ENCODE data around the gene ZNF578. TPM values are rescaled to one million over a fixed set of nuclear protein-coding genes. Genes with fewer than 3 reads are reported as not detected.
"Not testable (repeated sequence)": the region's sequence is repeated elsewhere in the genome, so short reads cannot be mapped to it uniquely, and the experiment has no call there.

ZNF578 gene
- total RNA-seq, 3 donors from 2014 or later: 1.3 to 3.7 (median 1.4) TPM

GRCh38 chr19:52518646-52519045, 65.3 kb downstream of the ZNF578 start:
- TF ChIP-seq POLR2AphosphoS5 (IDR thresholded peaks at IDR 0.05) (no peak), POLR2A (IDR thresholded peaks at IDR 0.05) (no peak), CTCF (IDR thresholded peaks at IDR 0.05) (no peak)
- Histone ChIP-seq H3K9me3 (peaks cover 11 to 25% of the 10 kb centered on the region in 2 donors), H3K4me1 (no peaks in the 10 kb centered on the region), H3K27me3 (no peaks in the 10 kb centered on the region), H3K27ac (no peak overlapping the region), H3K4me3 (no peak overlapping the region), H3K36me3 (no peaks in the 10 kb centered on the region)
- DNase-seq (ENCODE audit: low spot score in 2 of 2): no peak
- intact Hi-C loops (cut with DNase I; ENCODE audit: low total_unique reads): no loop called here

- H3K4me1 ChIP-seq; DNase-seq (ENCODE audit: low spot score in 2 of 2); H3K36me3 ChIP-seq; H3K4me3 ChIP-seq; intact Hi-C loops (cut with DNase I; ENCODE audit: low total_unique reads); H3K27ac ChIP-seq; H3K27me3 ChIP-seq: not testable (repeated sequence)
- H3K9me3 ChIP-seq: peaks cover 8 to 19% of the 10 kb centered on the region in 2 donors
Observed at GRCh38 chr19:52519175-52519574, 65.8 kb downstream of the ZNF578 start.

- intact Hi-C loops (cut with DNase I; ENCODE audit: low total_unique reads): no loop called here
- H3K36me3 ChIP-seq: no peaks in the 10 kb centered on the region
- DNase-seq (ENCODE audit: low spot score in 2 of 2): no peak
- H3K4me1 ChIP-seq: no peaks in the 10 kb centered on the region
- TF ChIP-seq CTCF (IDR thresholded peaks at IDR 0.05): no peak
- TF ChIP-seq POLR2A (IDR thresholded peaks at IDR 0.05): no peak
- TF ChIP-seq POLR2AphosphoS5 (IDR thresholded peaks at IDR 0.05): no peak
- peaks cover 3 to 11% of the 10 kb centered on the region in 2 donors for H3K9me3 ChIP-seq
- no peaks in the 10 kb centered on the region for H3K27me3 ChIP-seq
- no peak overlapping the region for H3K27ac ChIP-seq
- H3K4me3 ChIP-seq: no peak overlapping the region
Observed at GRCh38 chr19:52520013-52520412, 66.7 kb downstream of the ZNF578 start.

- Histone ChIP-seq H3K9me3 (peaks cover 0 to 9% of the 10 kb centered on the region in 2 donors), H3K36me3 (no peaks in the 10 kb centered on the region), H3K4me1 (no peaks in the 10 kb centered on the region), H3K4me3 (no peak overlapping the region), H3K27ac (no peak overlapping the region), H3K27me3 (no peaks in the 10 kb centered on the region)
- intact Hi-C loops (cut with DNase I; ENCODE audit: low total_unique reads): no loop called here
- no peak for TF ChIP-seq POLR2A (IDR thresholded peaks at IDR 0.05)
- no peak for TF ChIP-seq CTCF (IDR thresholded peaks at IDR 0.05)
- no peak for TF ChIP-seq POLR2AphosphoS5 (IDR thresholded peaks at IDR 0.05)
- DNase-seq (ENCODE audit: low spot score in 2 of 2): no peak
Observed at GRCh38 chr19:52522551-52522950, 69.2 kb downstream of the ZNF578 start.

- Histone ChIP-seq H3K36me3 (no peaks in the 10 kb centered on the region), H3K9me3 (peaks cover 0 to 9% of the 10 kb centered on the region in 2 donors), H3K4me1 (no peaks in the 10 kb centered on the region), H3K27ac (no peak overlapping the region), H3K27me3 (no peaks in the 10 kb centered on the region), H3K4me3 (no peak overlapping the region)
- TF ChIP-seq CTCF (IDR thresholded peaks at IDR 0.05) (no peak), POLR2AphosphoS5 (IDR thresholded peaks at IDR 0.05) (no peak), POLR2A (IDR thresholded peaks at IDR 0.05) (no peak)
- no peak for DNase-seq (ENCODE audit: low spot score in 2 of 2)
- intact Hi-C loops (cut with DNase I; ENCODE audit: low total_unique reads): no loop called here
Observed at GRCh38 chr19:52524086-52524485, 70.7 kb downstream of the ZNF578 start.

All from breast epithelium (tissue), 4 donors.